Panc1 (cell line): ENCODE measurements around the gene SERPINB7. TPM values are rescaled to one million over a fixed set of nuclear protein-coding genes. Genes with fewer than 3 reads are reported as not detected.

Source experiments
- ATAC-seq: fragments of 200-7000 bp; cut with Tn5 transposase; 2 replicates; pipeline ENCODE4 v1.9.1; 2020; ENCODE audit warnings: mild to moderate bottlenecking, moderate library complexity
- BruUV-seq: library from RNA; stranded (reverse); fragments of 400-500 nt; replicated peaks from 2 replicates; lab custom pipeline; 2021; lab: Mats Ljungman, UMichigan
- CTCF ChIA-PET: fragments of 300-600 bp; sonication (Branson Sonifier 250); formaldehyde crosslinking; loops from one replicate; lab custom pipeline; 2022; ENCODE audit warnings: antibody characterized with exemption; lab: Charles Lee
- POLR2A ChIA-PET: fragments of 300-600 bp; sonication (Branson Sonifier 250); formaldehyde crosslinking; loops from one replicate; lab custom pipeline; 2022; ENCODE audit warnings: antibody characterized with exemption; lab: Charles Lee
- DNase-seq: peaks from one replicate; pipeline ENCODE4 v3.0.0-alpha.2; 2010; ENCODE audit warnings: low read depth, low spot score
- H3K27ac ChIP-seq: 2 replicates; pipeline ENCODE4 v1.5.1; 2011; ENCODE audit warnings: mild to moderate bottlenecking, low read length, inconsistent platforms
- H3K27me3 ChIP-seq: fragments of 200-500 bp; sonication (Bioruptor generic); 2 replicates; pipeline ENCODE4 v1.6.0; 2014; ENCODE audit warnings: low read length, inconsistent platforms; ENCODE audit not compliant: control insufficient read depth, insufficient read depth
- H3K36me3 ChIP-seq: fragments of 200-500 bp; sonication (Bioruptor generic); 2 replicates; pipeline ENCODE4 v1.5.1; 2014; ENCODE audit warnings: inconsistent platforms, mild to moderate bottlenecking, low read length, moderate library complexity; ENCODE audit not compliant: control insufficient read depth, insufficient read depth
- H3K4me1 ChIP-seq: 2 replicates; pipeline ENCODE4 v1.5.1; 2011; ENCODE audit warnings: inconsistent platforms, mild to moderate bottlenecking, low read length, moderate library complexity; ENCODE audit not compliant: control insufficient read depth, insufficient read depth
- H3K4me3 ChIP-seq, 2 experiments: 2 replicates each; pipeline ENCODE4 v1.5.1; 2011 to 2012; ENCODE audit warnings: low read depth in 2 of 2, low read length in 2 of 2, mild to moderate bottlenecking in 2 of 2, inconsistent platforms in 1 of 2, moderate library complexity in 1 of 2
- H3K9me3 ChIP-seq: fragments of 200-500 bp; sonication (Bioruptor generic); 2 replicates; pipeline ENCODE4 v1.5.1; 2014; ENCODE audit warnings: low read depth, mild to moderate bottlenecking, inconsistent platforms, low read length, moderate library complexity; ENCODE audit not compliant: control insufficient read depth, insufficient read depth
- POLR2AphosphoS5 ChIP-seq: IDR thresholded peaks from 2 replicates; pipeline ENCODE4 v1.6.1; 2012; ENCODE audit warnings: mild to moderate bottlenecking, low read depth, low read length, moderate library complexity
- REST ChIP-seq, 2 experiments: IDR thresholded peaks; 2 replicates each; pipeline ENCODE4 v1.6.1; 2011 to 2012; ENCODE audit warnings: low read depth in 2 of 2, control low read depth in 1 of 2, low read length in 1 of 2, mild to moderate bottlenecking in 1 of 2, moderate library complexity in 1 of 2; ENCODE audit not compliant: insufficient read depth in 1 of 2
- SIN3A ChIP-seq: IDR thresholded peaks from 2 replicates; pipeline ENCODE4 v1.6.1; 2012; ENCODE audit warnings: low read depth, mild to moderate bottlenecking, low read length, moderate library complexity, borderline replicate concordance; ENCODE audit not compliant: insufficient read depth
- TCF7L2 ChIP-seq: IDR thresholded peaks from 2 replicates; pipeline ENCODE4 v1.6.1; 2011; ENCODE audit warnings: mild to moderate bottlenecking, low read depth, low read length, inconsistent platforms
- in situ Hi-C: cut with HindIII; loops from 2 replicates; pipeline ENCODE4 v1.10.0; 2016; ENCODE audit warnings: low sequenced_read_pairs, low pct_unique_long_range_greater_than_20kb
- intact Hi-C: fragments of 100-400 bp; cut with micrococcal nuclease; formaldehyde crosslinking; loops from one replicate; pipeline ENCODE4 v1.10.0; 2022; ENCODE audit not compliant: unreplicated experiment
- total RNA-seq: library from RNA; stranded (reverse); gene quantifications from one replicate; pipeline ENCODE4 v1.2.1, GENCODE V29; 2021; ENCODE audit not compliant: unreplicated experiment
- TF ChIP-seq, protein P1 (sequence below): fragments of 450-650 bp; IDR thresholded peaks from 2 replicates; pipeline ENCODE4 v1.5.1; 2017; ENCODE audit warnings: mild to moderate bottlenecking

SERPINB7 gene
- total RNA-seq, 1 experiment from 2014 or later, result not detected

- POLR2A ChIA-PET, result no interaction called here
- CTCF ChIA-PET, result no interaction called here
- Histone ChIP-seq H3K27me3 (no peaks in the 10 kb centered on the region), H3K9me3 (no peaks in the 10 kb centered on the region), H3K27ac (no peak overlapping the region), H3K4me3 (no peak overlapping the region), H3K4me1 (no peaks in the 10 kb centered on the region), H3K36me3 (no peaks in the 10 kb centered on the region)
- ATAC-seq (no peak), DNase-seq (no peak)
- no TSS peak for BruUV-seq
- intact Hi-C loops, result no loop called here
- in situ Hi-C loops, result no loop called here
- TF ChIP-seq SIN3A, result no peak
- no peak for TF ChIP-seq REST (IDR thresholded peaks at IDR 0.05; ENCODE audit: insufficient read depth in 1 of 2, low read depth in 2 of 2, low read length in 1 of 2)
- TF ChIP-seq POLR2AphosphoS5, result no peak
- TF ChIP-seq, protein P1, sequence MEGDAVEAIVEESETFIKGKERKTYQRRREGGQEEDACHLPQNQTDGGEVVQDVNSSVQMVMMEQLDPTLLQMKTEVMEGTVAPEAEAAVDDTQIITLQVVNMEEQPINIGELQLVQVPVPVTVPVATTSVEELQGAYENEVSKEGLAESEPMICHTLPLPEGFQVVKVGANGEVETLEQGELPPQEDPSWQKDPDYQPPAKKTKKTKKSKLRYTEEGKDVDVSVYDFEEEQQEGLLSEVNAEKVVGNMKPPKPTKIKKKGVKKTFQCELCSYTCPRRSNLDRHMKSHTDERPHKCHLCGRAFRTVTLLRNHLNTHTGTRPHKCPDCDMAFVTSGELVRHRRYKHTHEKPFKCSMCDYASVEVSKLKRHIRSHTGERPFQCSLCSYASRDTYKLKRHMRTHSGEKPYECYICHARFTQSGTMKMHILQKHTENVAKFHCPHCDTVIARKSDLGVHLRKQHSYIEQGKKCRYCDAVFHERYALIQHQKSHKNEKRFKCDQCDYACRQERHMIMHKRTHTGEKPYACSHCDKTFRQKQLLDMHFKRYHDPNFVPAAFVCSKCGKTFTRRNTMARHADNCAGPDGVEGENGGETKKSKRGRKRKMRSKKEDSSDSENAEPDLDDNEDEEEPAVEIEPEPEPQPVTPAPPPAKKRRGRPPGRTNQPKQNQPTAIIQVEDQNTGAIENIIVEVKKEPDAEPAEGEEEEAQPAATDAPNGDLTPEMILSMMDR, result no peak
- TF ChIP-seq TCF7L2, result no peak
Observed at GRCh38 chr18:63747006-63747405, 28.2 kb upstream of the SERPINB7 start.

DNA sequence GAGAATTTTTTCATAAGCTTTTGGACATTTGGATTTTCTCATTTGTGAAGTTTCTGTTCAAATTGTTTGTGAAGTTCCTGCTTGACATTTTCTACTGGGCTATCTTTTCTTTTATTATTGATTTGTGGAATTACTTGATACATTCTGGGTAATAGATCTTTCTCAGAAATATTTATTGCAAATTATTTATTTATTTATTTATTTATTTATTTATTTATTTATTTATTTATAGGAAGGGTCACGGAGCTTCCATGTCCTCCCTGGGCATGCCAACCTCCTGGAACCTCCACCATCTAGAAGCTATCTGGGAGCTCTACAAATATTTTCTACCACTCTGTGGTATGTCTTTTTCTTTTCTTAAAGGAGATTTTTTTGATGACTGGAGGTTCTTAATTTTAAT lies 25.7 kb upstream of the SERPINB7 start:
- Histone ChIP-seq H3K27me3 (no peaks in the 10 kb centered on the region), H3K27ac (no peak overlapping the region), H3K4me1 (no peaks in the 10 kb centered on the region), H3K36me3 (no peaks in the 10 kb centered on the region), H3K9me3 (no peaks in the 10 kb centered on the region), H3K4me3 (no peak overlapping the region)
- ChIA-PET POLR2A (no interaction called here), CTCF (no interaction called here)
- TF ChIP-seq SIN3A (no peak), POLR2AphosphoS5 (no peak), TCF7L2 (no peak), REST (IDR thresholded peaks at IDR 0.05; ENCODE audit: insufficient read depth in 1 of 2, low read depth in 2 of 2, low read length in 1 of 2) (no peak)
- TF ChIP-seq, protein P1, result no peak
- no TSS peak for BruUV-seq
- DNase-seq (no peak), ATAC-seq (no peak)
- intact Hi-C loops, result no loop called here
- in situ Hi-C loops, result no loop called here
